Mammary epithelial cell (primary cell): ENCODE data around the gene FARS2.

Source experiments
- EZH2 ChIP-seq: IDR thresholded peaks from 2 replicates; pipeline ENCODE4 v1.6.1; 2012; ENCODE audit warnings: low read length, inconsistent platforms, borderline replicate concordance
- TF ChIP-seq, protein P1 (sequence below), 2 donors: IDR thresholded peaks in 1 of 2; conservative IDR thresholded peaks in 1 of 2; 2 replicates each; pipeline ENCODE4 v1.5.1; 2011 to 2012; ENCODE audit warnings: inconsistent platforms in 2 of 2, low read length in 2 of 2, mild to moderate bottlenecking in 2 of 2, control low read depth in 1 of 2, low read depth in 1 of 2; ENCODE audit not compliant: insufficient read depth in 1 of 2; ENCODE audit errors: extremely low read depth in 1 of 2

DNA sequence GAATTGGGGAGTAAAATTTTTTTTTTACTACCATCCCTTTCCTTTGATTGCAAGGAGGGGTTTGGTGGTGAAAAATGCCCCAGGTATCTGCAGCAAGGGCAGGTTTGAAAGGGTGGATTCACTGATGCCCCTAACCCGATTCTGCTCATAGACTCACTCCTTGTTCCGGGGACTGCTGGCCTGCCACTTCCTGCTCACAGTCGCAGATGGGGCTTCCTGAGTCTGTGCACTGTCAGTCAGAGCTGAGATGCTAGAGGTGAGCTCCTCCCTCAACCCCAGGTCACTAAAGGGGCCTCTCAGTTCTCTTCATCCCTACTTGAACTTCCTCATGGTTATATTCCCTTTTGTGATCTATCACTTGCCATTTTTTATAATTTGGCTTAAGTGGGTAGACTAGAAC is 357.9 kb downstream of the FARS2 start:
- TF ChIP-seq, protein P1, sequence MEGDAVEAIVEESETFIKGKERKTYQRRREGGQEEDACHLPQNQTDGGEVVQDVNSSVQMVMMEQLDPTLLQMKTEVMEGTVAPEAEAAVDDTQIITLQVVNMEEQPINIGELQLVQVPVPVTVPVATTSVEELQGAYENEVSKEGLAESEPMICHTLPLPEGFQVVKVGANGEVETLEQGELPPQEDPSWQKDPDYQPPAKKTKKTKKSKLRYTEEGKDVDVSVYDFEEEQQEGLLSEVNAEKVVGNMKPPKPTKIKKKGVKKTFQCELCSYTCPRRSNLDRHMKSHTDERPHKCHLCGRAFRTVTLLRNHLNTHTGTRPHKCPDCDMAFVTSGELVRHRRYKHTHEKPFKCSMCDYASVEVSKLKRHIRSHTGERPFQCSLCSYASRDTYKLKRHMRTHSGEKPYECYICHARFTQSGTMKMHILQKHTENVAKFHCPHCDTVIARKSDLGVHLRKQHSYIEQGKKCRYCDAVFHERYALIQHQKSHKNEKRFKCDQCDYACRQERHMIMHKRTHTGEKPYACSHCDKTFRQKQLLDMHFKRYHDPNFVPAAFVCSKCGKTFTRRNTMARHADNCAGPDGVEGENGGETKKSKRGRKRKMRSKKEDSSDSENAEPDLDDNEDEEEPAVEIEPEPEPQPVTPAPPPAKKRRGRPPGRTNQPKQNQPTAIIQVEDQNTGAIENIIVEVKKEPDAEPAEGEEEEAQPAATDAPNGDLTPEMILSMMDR (conservative IDR thresholded peaks at IDR 0.05 in 1 of 2, IDR thresholded peaks at IDR 0.05 in 1 of 2; ENCODE audit: extremely low read depth in 1 of 2, insufficient read depth in 1 of 2, low read depth in 1 of 2, low read length in 2 of 2) = no peak
- no peak for TF ChIP-seq EZH2
